Measurements from ENCODE around the gene GFY.

- TF ChIP-seq CTCF (IDR thresholded peaks at IDR 0.05) (no peak), POLR2A (IDR thresholded peaks at IDR 0.05) (no peak)
These were observed 33.3 kb downstream of the GFY start for GRCh38 chr19:49458567-49458903.

Data from adrenal gland (tissue), 5 donors.